Breast epithelium (tissue), 4 donors: ENCODE results near the gene INPP5F. TPM values are rescaled to one million over a fixed set of nuclear protein-coding genes. Genes with fewer than 3 reads are reported as not detected.

ENCODE experiments used
- DNase-seq, 2 donors: peaks; one replicate each; pipeline ENCODE4 v3.0.0-alpha.2; 2019; ENCODE audit warnings: low spot score in 2 of 2
- H3K27ac ChIP-seq, 2 donors: fragments of 200-600 bp; sonication (generic) in 1 of 2; one replicate each; pipeline ENCODE4 v1.5.1; 2016 to 2019; ENCODE audit warnings: mild to moderate bottlenecking in 1 of 2
- H3K27me3 ChIP-seq, 2 donors: fragments of 200-600 bp; sonication (generic) in 1 of 2; one replicate each; pipeline versions ENCODE4 v1.5.1 to v1.6.0; 2017 to 2019; ENCODE audit warnings: control low read depth in 1 of 2, mild to moderate bottlenecking in 1 of 2
- H3K36me3 ChIP-seq: fragments of 200-600 bp; one replicate; pipeline ENCODE4 v1.5.1; 2019
- H3K4me1 ChIP-seq, 2 donors: fragments of 200-600 bp; sonication (generic); one replicate each; pipeline ENCODE4 v1.5.1; 2016 to 2019; ENCODE audit warnings: control low read depth in 1 of 2
- H3K4me3 ChIP-seq, 3 donors: fragments of 200-600 bp; sonication (generic); 1 replicate in 2 of 3; 2 replicates in 1 of 3; pipeline ENCODE4 v1.5.1; 2016 to 2019; ENCODE audit warnings: mild to moderate bottlenecking in 3 of 3, moderate library complexity in 2 of 3
- H3K9me3 ChIP-seq, 2 donors: fragments of 200-600 bp; sonication (generic) in 1 of 2; one replicate each; pipeline ENCODE4 v1.5.1; 2016 to 2019; ENCODE audit warnings: control low read depth in 1 of 2
- CTCF ChIP-seq, 3 donors: fragments of 450-650 bp; IDR thresholded peaks; one replicate each; pipeline ENCODE4 v1.5.1; 2016 to 2017; ENCODE audit warnings: antibody characterized with exemption in 3 of 3, mild to moderate bottlenecking in 3 of 3, moderate library complexity in 3 of 3
- POLR2A ChIP-seq: fragments of 450-650 bp; IDR thresholded peaks from one replicate; pipeline ENCODE4 v1.6.1; 2016; ENCODE audit warnings: antibody characterized with exemption, mild to moderate bottlenecking, moderate library complexity
- POLR2AphosphoS5 ChIP-seq, 3 donors: sonication (generic); formaldehyde crosslinking; IDR thresholded peaks; one replicate each; pipeline ENCODE4 v1.6.1; 2017; ENCODE audit warnings: antibody characterized with exemption in 3 of 3
- intact Hi-C: fragments of 100-400 bp; cut with DNase I; formaldehyde crosslinking; loops from one replicate; pipeline ENCODE4 v1.15.1; 2023; ENCODE audit warnings: low total_unique reads
- total RNA-seq, 3 donors: library from RNA; depleted of rRNA; stranded (reverse); fragments of >200 nt; gene quantifications; one replicate each; pipeline ENCODE4 v1.1.0, GENCODE V29; 2016

The INPP5F gene
- 10 to 100 TPM; 13.1 to 15.1 (median 14.6) TPM for total RNA-seq

- Histone ChIP-seq H3K36me3 (no peaks in the 10 kb centered on the region), H3K4me1 (no peaks in the 10 kb centered on the region), H3K27ac (peak within 1 kb of the TSS; percentile 90 to 93), H3K4me3 (peak within 1 kb of the TSS; percentile 75 to 100 (median 94)), H3K9me3 (no peaks in the 10 kb centered on the region), H3K27me3 (no peaks in the 10 kb centered on the region)
- peak; percentile 98 to 99 for DNase-seq
- TF ChIP-seq POLR2AphosphoS5 (IDR thresholded peaks at IDR 0.05) (no peak), CTCF (IDR thresholded peaks at IDR 0.05) (no peak), POLR2A (no peak)
- intact Hi-C loops: no loop called here
Measured at GRCh38 chr10:119725828-119726675, at the start of gene INPP5F. INPP5F (plus strand) TSS chr10:119726050; CDS start chr10:119726263, 213 bp downstream.

- Histone ChIP-seq H3K27me3 (no peaks in the 10 kb centered on the region), H3K9me3 (no peaks in the 10 kb centered on the region), H3K4me3 (no peak overlapping the region), H3K27ac (no peak overlapping the region), H3K36me3 (peaks cover 4% of the 10 kb centered on the region), H3K4me1 (no peaks in the 10 kb centered on the region)
- TF ChIP-seq POLR2AphosphoS5 (IDR thresholded peaks at IDR 0.05) (no peak), CTCF (IDR thresholded peaks at IDR 0.05) (no peak), POLR2A (no peak)
- no peak for DNase-seq
- intact Hi-C loops: no loop called here
Measured at GRCh38 chr10:119677126-119677525, 48.7 kb upstream of the INPP5F start.

GRCh38 chr10:119677904-119678755 lies 47.7 kb upstream of the INPP5F start:
- intact Hi-C loops: no loop called here
- Histone ChIP-seq H3K36me3 (peaks cover 4% of the 10 kb centered on the region), H3K9me3 (no peaks in the 10 kb centered on the region), H3K27ac (no peak overlapping the region), H3K4me3 (no peak overlapping the region), H3K4me1 (no peaks in the 10 kb centered on the region), H3K27me3 (no peaks in the 10 kb centered on the region)
- no peak for TF ChIP-seq CTCF (IDR thresholded peaks at IDR 0.05)
- TF ChIP-seq POLR2A: no peak
- TF ChIP-seq POLR2AphosphoS5 (IDR thresholded peaks at IDR 0.05): no peak
- DNase-seq: no peak

GRCh38 chr10:119679480-119679829 lies 46.4 kb upstream of the INPP5F start:
- Histone ChIP-seq H3K27ac (peak overlapping the region; percentile 76 to 80), H3K27me3 (no peaks in the 10 kb centered on the region), H3K36me3 (peaks cover 4% of the 10 kb centered on the region), H3K9me3 (no peaks in the 10 kb centered on the region), H3K4me3 (no peak overlapping the region), H3K4me1 (no peaks in the 10 kb centered on the region)
- no peak for DNase-seq
- intact Hi-C loops: no loop called here
- TF ChIP-seq POLR2A (no peak), POLR2AphosphoS5 (IDR thresholded peaks at IDR 0.05) (no peak), CTCF (IDR thresholded peaks at IDR 0.05) (no peak)

- peak overlapping the region; percentile 76 to 79 for H3K27ac ChIP-seq
- intact Hi-C loops: no loop called here
- H3K4me1 ChIP-seq: no peaks in the 10 kb centered on the region
Measured at GRCh38 chr10:119680050-119680449, 45.8 kb upstream of the INPP5F start.

More at GRCh38 chr10:119680050-119680449, 45.8 kb upstream of the INPP5F start:
- TF ChIP-seq POLR2A: no peak
- TF ChIP-seq POLR2AphosphoS5 (IDR thresholded peaks at IDR 0.05): no peak
- TF ChIP-seq CTCF (IDR thresholded peaks at IDR 0.05): no peak
- H3K9me3 ChIP-seq: no peaks in the 10 kb centered on the region
- H3K4me3 ChIP-seq: peak overlapping the region in 1 of 3 donors; percentile 29
- no peaks in the 10 kb centered on the region for H3K27me3 ChIP-seq
- H3K36me3 ChIP-seq: peaks cover 4% of the 10 kb centered on the region
- peak in 1 of 2 donors; percentile 73 for DNase-seq
